WTC11 (cell line): ENCODE data around the gene MCOLN1. TPM values are rescaled to one million over a fixed set of nuclear protein-coding genes. Genes with fewer than 3 reads are reported as not detected.

Source experiments
- ATAC-seq: fragments of 200-7000 bp; cut with Tn5 transposase; 2 replicates; pipeline ENCODE4 v1.10.0; 2021; ENCODE audit warnings: mild to moderate bottlenecking, moderate library complexity
- CTCF ChIA-PET: fragments of 300-600 bp; sonication (Branson Sonifier 250); formaldehyde crosslinking; loops from one replicate; lab custom pipeline; 2021; ENCODE audit warnings: antibody characterized with exemption; lab: Charles Lee
- POLR2A ChIA-PET: fragments of 350-600 bp; sonication (Branson Sonifier 250); formaldehyde crosslinking; loops from one replicate; lab custom pipeline; 2021; ENCODE audit warnings: antibody characterized with exemption; lab: Charles Lee
- DNase-seq: peaks from one replicate; pipeline ENCODE4 v3.0.0; 2021; ENCODE audit warnings: low spot score
- H3K27ac Mint-ChIP-seq: 2 replicates; pipeline ENCODE4 v1.8.0; 2021; ENCODE audit warnings: mixed read lengths
- H3K27me3 Mint-ChIP-seq: 2 replicates; pipeline ENCODE4 v1.8.0; 2021; ENCODE audit warnings: low read depth, mild to moderate bottlenecking, moderate library complexity, mixed read lengths
- H3K36me3 Mint-ChIP-seq: 2 replicates; pipeline ENCODE4 v1.8.0; 2021; ENCODE audit warnings: mixed read lengths
- H3K4me1 Mint-ChIP-seq: 2 replicates; pipeline ENCODE4 v1.8.0; 2022; ENCODE audit warnings: mixed read lengths
- H3K4me3 Mint-ChIP-seq: 2 replicates; pipeline ENCODE4 v1.8.0; 2021; ENCODE audit warnings: mild to moderate bottlenecking, moderate library complexity, mixed read lengths
- H3K9me3 Mint-ChIP-seq: 2 replicates; pipeline ENCODE4 v1.8.0; 2021; ENCODE audit warnings: mixed read lengths
- ARID4B ChIP-seq: sonication (generic); formaldehyde crosslinking; IDR thresholded peaks from 2 replicates; pipeline ENCODE4 v1.8.0; 2023; ENCODE audit warnings: missing genetic modification reagents, mild to moderate bottlenecking, borderline replicate concordance
- ATF3 ChIP-seq: sonication (generic); formaldehyde crosslinking; conservative IDR thresholded peaks from 2 replicates; pipeline ENCODE4 v1.8.1; 2022; ENCODE audit warnings: mild to moderate bottlenecking, missing genetic modification reagents
- E2F5 ChIP-seq: sonication (generic); formaldehyde crosslinking; IDR thresholded peaks from 2 replicates; pipeline ENCODE4 v1.8.1; 2022; ENCODE audit warnings: mild to moderate bottlenecking, moderate library complexity, missing genetic modification reagents
- ETV6 ChIP-seq: sonication (generic); formaldehyde crosslinking; IDR thresholded peaks from 2 replicates; pipeline ENCODE4 v1.8.1; 2022; ENCODE audit warnings: mild to moderate bottlenecking, missing genetic modification reagents
- PRDM15 ChIP-seq: sonication (generic); formaldehyde crosslinking; IDR thresholded peaks from 2 replicates; pipeline ENCODE4 v1.8.0; 2022; ENCODE audit warnings: missing genetic modification reagents
- PRRX2 ChIP-seq: fragments of 250-450 bp; sonication (Bioruptor Pico); IDR thresholded peaks from 2 replicates; pipeline ENCODE4 v1.8.0; 2021; ENCODE audit warnings: mild to moderate bottlenecking
- SP1 ChIP-seq: sonication (generic); formaldehyde crosslinking; conservative IDR thresholded peaks from 2 replicates; pipeline ENCODE4 v1.8.1; 2022; ENCODE audit warnings: missing genetic modification reagents
- STAT6 ChIP-seq: sonication (generic); formaldehyde crosslinking; conservative IDR thresholded peaks from 2 replicates; pipeline ENCODE4 v1.8.1; 2023; ENCODE audit warnings: mild to moderate bottlenecking, low read depth, missing genetic modification reagents, moderate library complexity
- USF1 ChIP-seq: sonication (generic); formaldehyde crosslinking; IDR thresholded peaks from 2 replicates; pipeline ENCODE4 v1.8.0; 2022; ENCODE audit warnings: mild to moderate bottlenecking, missing genetic modification reagents
- ZNF263 ChIP-seq: sonication (generic); formaldehyde crosslinking; IDR thresholded peaks from 2 replicates; pipeline ENCODE4 v1.8.1; 2022; ENCODE audit warnings: low read depth, mild to moderate bottlenecking, moderate library complexity, missing genetic modification reagents
- total RNA-seq: library from RNA; stranded (reverse); gene quantifications from 3 replicates; pipeline ENCODE4 v1.2.3, GENCODE V29; 2021

The MCOLN1 gene
- total RNA-seq, 1 experiment from 2014 or later, result 19.7 TPM

- Mint-ChIP-seq H3K4me3 (peak overlapping the region; percentile 62), H3K4me1 (peaks cover 19% of the 10 kb centered on the region), H3K27me3 (peaks cover 48% of the 10 kb centered on the region), H3K9me3 (no peaks in the 10 kb centered on the region), H3K27ac (peak overlapping the region; percentile 76), H3K36me3 (no peaks in the 10 kb centered on the region)
- TF ChIP-seq ETV6 (CRISPR knock-in tag), result no peak
- TF ChIP-seq ARID4B (CRISPR knock-in tag), result 0 out of 2 replicates have a peak, but pooled peaks have one; percentile 31
- 0 out of 2 replicates have a peak, but pooled peaks have one; percentile 12 for TF ChIP-seq USF1 (CRISPR knock-in tag)
- no peak for TF ChIP-seq E2F5 (CRISPR knock-in tag)
- TF ChIP-seq ZNF263 (CRISPR knock-in tag), result peak; percentile 99
- TF ChIP-seq STAT6, result no peak
- TF ChIP-seq SP1 (CRISPR knock-in tag), result 0 out of 2 replicates have a peak, but pooled peaks have one; percentile 16
- TF ChIP-seq PRRX2 (CRISPR knock-in tag), result no peak
- ChIA-PET CTCF (interaction anchor here (0.5 to 3.6 kb wide), 20 partner anchors 9 to 437 kb away, joined by 3 to 33 read pairs (median 4); partner anchors contain the start of genes MCOLN1, TIMM44, TRAPPC5 and ZNF358), POLR2A (interaction anchor here (0.8 to 2.0 kb wide), 9 partner anchors 9 to 62 kb away, joined by 3 to 8 read pairs (median 3); partner anchors contain the start of genes MCOLN1, PEX11G and ZNF358)
- ATAC-seq (peak; percentile 88), DNase-seq (peak; percentile 99)
Observed at GRCh38 chr19:7506385-7507328, 15.8 kb upstream of the MCOLN1 start.

- peak; percentile 96 for DNase-seq
- peaks cover 47% of the 10 kb centered on the region for H3K27me3 Mint-ChIP-seq
Observed at GRCh38 chr19:7507884-7508283, 14.5 kb upstream of the MCOLN1 start.

More at GRCh38 chr19:7507884-7508283, 14.5 kb upstream of the MCOLN1 start:
- no peak for TF ChIP-seq ATF3 (CRISPR knock-in tag)
- TF ChIP-seq PRDM15, result peak; percentile 75
- TF ChIP-seq, all 79 proteins: peak for 1
- H3K36me3 Mint-ChIP-seq, result no peaks in the 10 kb centered on the region
- H3K9me3 Mint-ChIP-seq, result no peaks in the 10 kb centered on the region
- peak; percentile 73 for ATAC-seq
- ChIA-PET POLR2A (interaction anchor here (0.6 to 2.0 kb wide), 3 partner anchors 15 to 47 kb away, joined by 3 to 8 read pairs (median 6); partner anchors contain the start of gene MCOLN1), CTCF (interaction anchor here (3.6 kb wide), 1 partner anchor 10 kb away, joined by 33 read pairs; a partner anchor contains a TSS)
- peak overlapping the region; percentile 65; the same call in 1 of the 2 replicates for H3K27ac Mint-ChIP-seq
- H3K4me1 Mint-ChIP-seq, result peaks cover 19% of the 10 kb centered on the region
- H3K4me3 Mint-ChIP-seq, result no peak overlapping the region
